ES-I3 (cell line): ENCODE results near the gene PLCH1.

Experiments
- H3K36me3 ChIP-seq: 2 replicates; pipeline ENCODE4 v1.6.1; 2013; ENCODE audit warnings: mild to moderate bottlenecking, low read length, control low read depth, moderate library complexity; ENCODE audit not compliant: insufficient read depth
- H3K4me1 ChIP-seq: 2 replicates; pipeline ENCODE4 v1.6.1; 2013; ENCODE audit warnings: mild to moderate bottlenecking, control low read depth, low read length; ENCODE audit not compliant: insufficient read depth
- H3K9ac ChIP-seq: 2 replicates; pipeline ENCODE4 v1.6.1; 2013; ENCODE audit warnings: low read depth, mild to moderate bottlenecking, low read length, moderate library complexity
- H3K9me3 ChIP-seq: 2 replicates; pipeline ENCODE4 v1.6.1; 2013; ENCODE audit warnings: mild to moderate bottlenecking, low read length, moderate library complexity; ENCODE audit not compliant: control insufficient read depth, insufficient read depth

The PLCH1 gene

GRCh38 chr3:155738580-155739076 lies 6.2 kb downstream of the PLCH1 start:
- no peaks in the 10 kb centered on the region for H3K9me3 ChIP-seq
- no peaks in the 10 kb centered on the region for H3K36me3 ChIP-seq
- peaks cover 5% of the 10 kb centered on the region; the same call in 1 of the 2 replicates for H3K4me1 ChIP-seq
- no peak overlapping the region for H3K9ac ChIP-seq

- H3K9ac ChIP-seq = no peak overlapping the region
- H3K9me3 ChIP-seq = no peaks in the 10 kb centered on the region
- peaks cover 5% of the 10 kb centered on the region; the same call in 1 of the 2 replicates for H3K4me1 ChIP-seq
- no peaks in the 10 kb centered on the region for H3K36me3 ChIP-seq
These were observed 6.9 kb downstream of the PLCH1 start for GRCh38 chr3:155737844-155738460.

DNA sequence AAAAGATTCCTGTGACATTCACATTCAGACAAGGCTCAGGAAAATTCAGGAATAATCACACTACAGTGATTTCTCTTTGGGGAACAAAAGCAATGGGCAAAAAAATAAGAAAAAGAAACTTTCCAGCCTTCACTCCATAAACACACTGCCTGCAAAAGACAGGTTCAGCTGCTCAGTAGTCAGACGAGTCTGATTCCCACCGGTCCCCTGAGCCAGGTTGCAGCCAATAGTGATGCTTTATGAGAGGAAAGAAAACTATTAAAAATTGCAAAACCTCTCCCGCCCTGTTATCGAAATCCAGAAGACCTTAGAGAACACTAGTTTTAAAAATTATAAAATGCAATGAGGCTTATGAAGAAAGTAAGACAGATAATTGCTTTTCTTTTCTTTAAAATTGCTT lies 8.5 kb downstream of the PLCH1 start:
- no peaks in the 10 kb centered on the region for H3K9me3 ChIP-seq
- peaks cover 5% of the 10 kb centered on the region; the same call in 1 of the 2 replicates for H3K4me1 ChIP-seq
- no peaks in the 10 kb centered on the region for H3K36me3 ChIP-seq
- H3K9ac ChIP-seq = no peak overlapping the region

- H3K4me1 ChIP-seq = no peaks in the 10 kb centered on the region
- no peaks in the 10 kb centered on the region for H3K9me3 ChIP-seq
- H3K9ac ChIP-seq = no peak overlapping the region
- no peaks in the 10 kb centered on the region for H3K36me3 ChIP-seq
These were observed 14.0 kb downstream of the PLCH1 start for GRCh38 chr3:155730843-155731242.

GRCh38 chr3:155727836-155728235 lies 17.0 kb downstream of the PLCH1 start:
- Histone ChIP-seq H3K4me1 (no peaks in the 10 kb centered on the region), H3K36me3 (no peaks in the 10 kb centered on the region), H3K9me3 (no peaks in the 10 kb centered on the region), H3K9ac (no peak overlapping the region)

GRCh38 chr3:155714295-155714718 lies 30.6 kb downstream of the PLCH1 start:
- no peaks in the 10 kb centered on the region; the same call in 1 of the 2 replicates for H3K36me3 ChIP-seq
- H3K9me3 ChIP-seq = peaks cover 9% of the 10 kb centered on the region; the same call in 1 of the 2 replicates
- H3K9ac ChIP-seq = no peak overlapping the region
- H3K4me1 ChIP-seq = peaks cover 3% of the 10 kb centered on the region; the same call in 1 of the 2 replicates

DNA sequence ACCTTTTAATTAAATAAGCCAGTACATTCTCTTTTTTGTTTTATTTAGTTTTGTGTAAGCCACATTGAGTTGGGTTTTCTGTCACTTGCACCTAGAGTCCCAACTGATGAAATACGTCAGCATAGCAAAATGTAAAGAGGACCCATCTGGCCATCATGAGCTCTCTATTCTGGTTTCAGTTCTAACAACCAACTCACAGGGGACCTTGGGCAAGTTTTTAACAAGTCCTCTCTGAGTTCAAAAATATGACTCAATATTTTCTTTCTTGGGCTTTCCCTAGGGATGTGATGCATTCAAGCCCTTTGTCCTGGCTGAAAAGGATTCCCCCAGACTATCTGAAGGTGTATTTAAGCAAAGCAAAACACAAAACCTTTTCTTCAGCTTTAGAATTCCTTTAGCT lies 32.9 kb downstream of the PLCH1 start:
- H3K9me3 ChIP-seq = no peaks in the 10 kb centered on the region
- H3K4me1 ChIP-seq = peaks cover 3% of the 10 kb centered on the region; the same call in 1 of the 2 replicates
- no peak overlapping the region for H3K9ac ChIP-seq
- no peaks in the 10 kb centered on the region for H3K36me3 ChIP-seq

GRCh38 chr3:155704771-155705559 lies 39.9 kb downstream of the PLCH1 start:
- no peaks in the 10 kb centered on the region for H3K36me3 ChIP-seq
- H3K9me3 ChIP-seq = no peaks in the 10 kb centered on the region
- no peak overlapping the region for H3K9ac ChIP-seq
- no peaks in the 10 kb centered on the region; the same call in none of the 2 replicates for H3K4me1 ChIP-seq

- no peaks in the 10 kb centered on the region for H3K9me3 ChIP-seq
- no peak overlapping the region for H3K9ac ChIP-seq
- no peaks in the 10 kb centered on the region; the same call in none of the 2 replicates for H3K4me1 ChIP-seq
- H3K36me3 ChIP-seq = no peaks in the 10 kb centered on the region
These were observed 40.8 kb downstream of the PLCH1 start for GRCh38 chr3:155704061-155704460.

- H3K9me3 ChIP-seq = no peaks in the 10 kb centered on the region
- H3K9ac ChIP-seq = no peak overlapping the region
- H3K4me1 ChIP-seq = no peaks in the 10 kb centered on the region; the same call in none of the 2 replicates
- H3K36me3 ChIP-seq = no peaks in the 10 kb centered on the region
These were observed 41.9 kb downstream of the PLCH1 start for GRCh38 chr3:155702745-155703591.

DNA sequence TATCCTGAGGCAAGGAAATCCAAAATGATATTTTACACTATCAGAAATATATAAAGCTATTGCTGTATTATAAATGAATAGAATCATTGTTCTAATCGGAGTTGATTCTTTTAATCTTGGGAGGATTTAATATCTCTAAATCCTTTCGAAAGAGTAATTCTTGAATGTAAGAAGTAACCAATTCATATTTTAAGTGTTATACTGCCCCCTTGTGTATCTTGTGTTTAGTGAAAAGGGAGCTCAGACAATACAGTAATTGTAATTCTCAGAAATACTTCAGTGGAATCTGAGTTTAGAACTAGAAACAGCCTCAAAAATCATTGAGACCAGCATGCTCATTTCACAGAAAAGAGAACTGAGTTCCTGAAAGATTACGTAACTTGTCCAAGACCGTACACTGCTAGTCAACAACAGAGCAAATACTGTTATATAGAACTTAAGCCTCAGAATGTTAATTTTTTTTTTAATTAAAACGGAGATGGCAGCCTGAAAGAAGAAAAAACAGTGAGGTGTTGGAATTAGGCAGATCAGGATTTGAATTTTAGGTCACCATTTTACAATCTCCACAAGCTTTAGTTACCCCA lies 42.9 kb downstream of the PLCH1 start:
- Histone ChIP-seq H3K4me1 (no peaks in the 10 kb centered on the region; the same call in none of the 2 replicates), H3K36me3 (no peaks in the 10 kb centered on the region), H3K9ac (no peak overlapping the region), H3K9me3 (no peaks in the 10 kb centered on the region)

DNA sequence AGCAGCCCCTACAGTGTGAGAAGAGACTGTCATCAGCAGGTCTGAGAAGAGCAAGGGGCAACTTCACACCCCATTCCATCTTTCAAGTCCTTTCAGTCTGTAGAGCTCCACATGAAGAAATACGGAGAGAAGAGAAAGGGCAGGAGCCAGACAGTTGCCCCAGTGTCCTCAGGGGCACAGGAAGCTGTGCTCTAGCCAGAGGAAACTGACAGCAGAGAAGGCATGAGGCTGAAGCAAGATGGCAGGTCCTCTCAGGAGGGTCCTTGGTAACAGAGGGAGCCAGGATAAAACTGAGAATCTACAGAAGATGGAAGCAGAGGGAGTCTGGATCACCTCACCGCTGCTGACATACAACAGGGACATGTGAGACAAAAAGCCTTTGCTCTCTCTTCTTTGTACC lies 47.3 kb downstream of the PLCH1 start:
- Histone ChIP-seq H3K9me3 (no peaks in the 10 kb centered on the region), H3K36me3 (no peaks in the 10 kb centered on the region), H3K4me1 (no peaks in the 10 kb centered on the region), H3K9ac (no peak overlapping the region)

GRCh38 chr3:155690921-155691320 lies 54.0 kb downstream of the PLCH1 start:
- no peak overlapping the region for H3K9ac ChIP-seq
- H3K9me3 ChIP-seq = no peaks in the 10 kb centered on the region
- H3K4me1 ChIP-seq = no peaks in the 10 kb centered on the region
- no peaks in the 10 kb centered on the region for H3K36me3 ChIP-seq

DNA sequence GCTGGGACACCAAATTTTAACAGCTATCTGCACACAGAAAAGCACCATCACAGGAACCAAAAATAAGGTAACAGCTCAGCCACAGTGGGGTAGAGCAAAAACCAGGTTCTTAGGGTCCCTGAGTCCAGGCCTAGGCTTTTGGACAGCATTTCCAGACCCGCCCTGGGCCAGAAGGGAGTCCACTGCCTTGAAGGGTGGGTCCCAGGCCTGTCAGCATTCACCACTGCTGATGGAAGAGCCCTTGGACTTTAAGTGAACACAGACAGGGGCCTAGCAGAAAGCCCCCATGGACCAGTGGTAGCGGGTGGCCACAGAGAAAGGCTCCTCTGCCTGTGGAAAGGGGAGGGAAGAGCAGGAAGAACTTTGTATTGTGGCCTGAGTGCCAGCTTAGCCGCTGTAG lies 56.4 kb downstream of the PLCH1 start:
- Histone ChIP-seq H3K9me3 (no peaks in the 10 kb centered on the region), H3K9ac (no peak overlapping the region), H3K4me1 (no peaks in the 10 kb centered on the region), H3K36me3 (no peaks in the 10 kb centered on the region)
